Measurements from ENCODE around the gene PLA2G15.
A peak's percentile ranks its signal among the peaks of the same experiment; 100 is the strongest.

PLA2G15 gene

DNA sequence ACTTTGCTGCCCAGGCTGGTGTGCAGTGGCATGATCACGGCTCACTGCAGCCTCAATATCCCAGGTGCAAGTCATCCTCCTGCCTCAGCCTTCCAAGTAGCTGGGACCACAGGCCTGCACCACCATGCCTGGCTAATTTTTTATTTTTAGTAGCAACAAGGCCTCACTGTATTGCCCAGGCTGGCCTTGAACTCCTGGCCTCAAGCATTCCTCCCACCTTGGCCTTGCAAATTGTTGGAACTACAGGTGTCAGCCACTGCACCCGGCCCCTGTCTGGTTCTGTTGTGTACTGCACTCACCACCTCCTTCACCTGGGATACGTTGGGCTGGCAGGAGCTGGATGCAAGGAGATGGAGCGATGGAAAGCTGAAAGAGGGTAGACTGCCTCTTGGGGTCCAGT lies 8.5 kb downstream of the PLA2G15 start:
- no peak for DNase-seq (ENCODE audit: low read depth in 2 of 2)

DNA sequence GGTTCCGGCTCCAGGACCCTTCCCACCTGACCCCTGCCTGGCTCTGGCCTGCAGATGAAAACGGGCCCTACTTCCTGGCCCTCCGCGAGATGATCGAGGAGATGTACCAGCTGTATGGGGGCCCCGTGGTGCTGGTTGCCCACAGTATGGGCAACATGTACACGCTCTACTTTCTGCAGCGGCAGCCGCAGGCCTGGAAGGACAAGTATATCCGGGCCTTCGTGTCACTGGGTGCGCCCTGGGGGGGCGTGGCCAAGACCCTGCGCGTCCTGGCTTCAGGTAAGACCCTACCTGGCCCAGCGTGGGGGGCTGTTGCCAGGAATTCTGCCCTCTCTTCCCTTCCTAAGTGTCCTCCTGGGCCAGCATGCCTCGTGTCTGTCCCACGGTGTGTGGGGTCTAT lies 10.5 kb downstream of the PLA2G15 start:
- DNase-seq (ENCODE audit: low read depth in 2 of 2), result no peak

DNA sequence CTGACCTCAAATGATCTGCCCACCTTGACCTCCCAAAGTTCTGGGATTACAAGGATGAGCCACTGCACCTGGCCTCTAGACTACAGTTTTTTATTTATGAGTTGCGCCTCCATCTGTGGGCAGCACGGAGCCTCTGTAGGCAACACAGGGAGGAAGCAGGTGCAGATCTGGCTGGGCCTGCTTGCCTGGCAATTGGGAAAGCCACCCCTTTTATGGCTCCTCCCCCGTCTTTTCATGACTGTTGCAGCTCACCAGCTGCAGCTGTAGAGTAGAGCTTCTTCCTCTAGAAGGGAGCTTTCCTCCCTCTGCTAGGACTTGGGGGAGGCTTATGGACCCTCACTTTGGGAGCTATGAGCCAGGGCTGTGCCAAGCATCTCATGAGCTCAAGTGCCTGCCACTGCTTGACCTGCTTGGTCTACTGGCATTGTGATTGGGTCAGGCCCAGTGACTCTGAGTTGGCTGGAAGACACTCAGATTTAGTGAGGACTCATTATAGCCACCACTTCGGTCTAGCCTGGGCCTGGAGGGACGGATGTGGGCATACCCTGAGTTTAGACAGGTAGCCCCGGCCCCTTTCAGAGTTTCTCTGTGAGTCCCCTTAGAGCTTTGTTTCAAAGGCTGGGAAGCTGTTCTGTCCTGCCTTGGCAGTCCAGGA lies 12.2 kb downstream of the PLA2G15 start:
- DNase-seq (ENCODE audit: low read depth in 2 of 2), result no peak

DNA sequence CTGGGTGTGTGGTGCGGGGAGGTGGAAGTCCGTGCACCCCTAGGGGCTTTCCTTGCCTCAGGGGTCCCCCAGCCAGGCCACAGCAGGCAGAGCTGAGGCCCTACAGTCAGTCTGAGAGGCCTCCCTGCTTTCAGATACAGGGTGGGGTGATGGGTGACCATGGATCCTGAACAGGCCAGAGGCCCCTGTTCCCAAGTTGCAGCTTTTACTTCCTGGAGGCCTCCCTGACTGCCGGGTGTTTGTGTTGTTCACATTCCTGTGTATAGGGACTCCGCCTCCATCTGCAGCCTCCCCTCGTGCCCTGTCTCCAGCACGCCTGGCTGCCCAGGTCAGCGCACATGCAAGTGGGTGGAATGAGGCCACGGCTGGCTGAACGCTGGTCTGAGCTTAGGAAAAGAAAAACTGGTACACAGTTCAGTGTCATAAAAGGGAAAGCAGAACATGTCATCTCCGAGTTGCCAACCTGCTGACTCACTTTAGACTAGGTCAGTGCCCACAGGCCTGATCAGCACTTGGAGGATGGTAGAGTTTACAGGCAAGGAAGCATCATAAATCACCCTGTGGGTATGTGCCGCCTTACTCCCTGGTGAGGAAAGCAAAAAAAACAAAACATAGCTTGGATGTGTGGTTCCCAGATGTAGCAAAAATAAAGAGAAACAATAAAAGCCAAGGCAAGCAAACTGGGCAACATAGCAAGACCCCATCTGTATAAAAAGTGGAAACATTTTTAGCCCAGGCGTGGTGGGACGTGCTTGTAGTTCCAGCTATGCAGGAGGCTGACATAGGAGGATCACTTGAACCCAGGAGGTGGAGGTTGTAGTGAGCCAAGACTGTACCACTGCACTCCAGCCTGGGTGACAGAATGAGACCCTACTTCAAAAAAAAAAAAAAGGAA lies 13.0 kb downstream of the PLA2G15 start:
- DNase-seq (ENCODE audit: low read depth in 2 of 2), result no peak

DNA sequence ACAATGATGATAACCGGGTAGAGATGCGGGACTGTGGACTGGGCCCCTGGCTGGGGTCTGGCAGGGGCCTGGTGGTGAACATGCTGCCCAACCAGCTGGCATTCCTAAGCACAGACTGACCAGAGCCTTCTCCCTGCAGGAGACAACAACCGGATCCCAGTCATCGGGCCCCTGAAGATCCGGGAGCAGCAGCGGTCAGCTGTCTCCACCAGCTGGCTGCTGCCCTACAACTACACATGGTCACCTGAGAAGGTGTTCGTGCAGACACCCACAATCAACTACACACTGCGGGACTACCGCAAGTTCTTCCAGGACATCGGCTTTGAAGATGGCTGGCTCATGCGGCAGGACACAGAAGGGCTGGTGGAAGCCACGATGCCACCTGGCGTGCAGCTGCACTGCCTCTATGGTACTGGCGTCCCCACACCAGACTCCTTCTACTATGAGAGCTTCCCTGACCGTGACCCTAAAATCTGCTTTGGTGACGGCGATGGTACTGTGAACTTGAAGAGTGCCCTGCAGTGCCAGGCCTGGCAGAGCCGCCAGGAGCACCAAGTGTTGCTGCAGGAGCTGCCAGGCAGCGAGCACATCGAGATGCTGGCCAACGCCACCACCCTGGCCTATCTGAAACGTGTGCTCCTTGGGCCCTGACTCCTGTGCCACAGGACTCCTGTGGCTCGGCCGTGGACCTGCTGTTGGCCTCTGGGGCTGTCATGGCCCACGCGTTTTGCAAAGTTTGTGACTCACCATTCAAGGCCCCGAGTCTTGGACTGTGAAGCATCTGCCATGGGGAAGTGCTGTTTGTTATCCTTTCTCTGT lies 14.0 kb downstream of the PLA2G15 start:
- DNase-seq (ENCODE audit: low read depth in 2 of 2), result no peak

DNA sequence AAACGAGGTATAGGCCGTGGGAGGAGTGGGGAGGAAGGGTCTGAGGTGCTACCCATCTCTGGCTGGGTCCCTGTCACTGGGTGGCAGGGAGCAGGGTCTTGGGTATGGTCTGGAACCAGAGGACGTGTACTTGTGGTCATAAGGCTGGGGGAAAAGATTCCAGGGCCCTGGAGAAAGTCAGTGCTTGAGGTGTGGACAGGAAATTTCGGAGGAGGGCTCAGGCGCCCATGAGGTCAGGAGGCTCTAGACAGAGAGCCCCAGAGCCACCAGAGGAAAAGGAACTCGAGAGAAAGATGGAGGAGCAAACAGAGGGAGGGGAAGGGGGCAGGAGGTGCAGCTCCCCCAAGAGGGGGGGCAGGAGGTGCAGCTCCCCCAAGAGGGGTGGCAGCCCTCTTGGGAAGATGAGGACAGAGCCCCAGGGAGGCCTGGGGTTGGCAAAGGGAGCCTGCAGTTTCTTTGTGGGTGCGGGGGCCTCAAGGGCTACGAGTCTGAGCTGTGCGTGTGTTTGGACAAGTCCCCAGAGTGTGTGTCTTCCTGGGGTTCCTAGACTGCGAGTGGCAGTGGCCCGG lies 18.5 kb downstream of the PLA2G15 start:
- no peak for DNase-seq (ENCODE audit: low read depth in 2 of 2)

DNA sequence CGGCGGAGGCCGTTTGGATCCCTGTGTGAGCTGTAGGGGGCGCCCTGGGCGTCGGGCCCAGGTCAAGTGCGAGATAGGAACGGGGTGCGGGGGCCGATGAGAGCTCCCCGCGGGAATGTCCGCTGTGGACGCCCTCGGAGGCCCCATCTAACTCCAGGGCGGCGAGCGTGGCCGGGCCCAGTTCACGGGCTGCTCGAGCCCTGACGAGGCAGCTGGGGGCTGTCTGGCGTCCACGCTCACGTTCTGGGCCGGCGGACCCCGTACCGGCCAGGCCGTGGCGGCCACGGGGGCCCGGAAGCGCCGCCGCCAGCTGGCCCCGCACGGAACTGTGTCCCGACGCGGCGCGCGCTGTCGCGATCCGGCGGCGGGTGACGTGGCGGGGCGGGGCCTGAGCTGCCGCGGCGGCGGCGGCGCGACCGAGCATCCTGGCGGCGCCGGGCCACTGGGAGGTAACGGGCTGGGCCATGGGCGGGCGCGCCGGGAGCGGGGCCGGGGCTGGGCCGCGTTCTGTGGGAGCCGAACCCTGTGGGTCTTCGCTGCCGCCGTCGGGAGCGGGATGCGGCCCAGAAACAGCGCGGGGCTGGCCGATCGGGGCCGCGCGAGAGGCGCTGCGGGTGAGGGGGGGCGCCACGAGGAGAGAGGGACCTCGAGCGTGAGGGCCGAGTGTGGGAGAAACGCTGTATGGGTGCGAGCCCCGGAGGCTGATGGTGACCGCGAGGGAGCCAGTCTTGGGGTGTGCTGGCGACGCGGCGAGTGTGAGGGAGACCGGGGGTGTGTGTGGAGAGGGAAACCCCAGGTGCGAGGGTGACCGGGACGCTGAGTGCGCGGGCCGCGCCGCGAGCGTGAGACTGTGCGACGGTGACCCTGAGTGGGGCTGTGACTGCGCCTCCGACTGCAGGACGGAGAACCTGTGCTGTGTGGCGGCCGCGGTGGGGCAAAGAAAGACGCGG lies 19.2 kb downstream of the PLA2G15 start, which contains the start of gene SLC7A6:
Gene SLC7A6, plus strand, starts transcription at position 399 of the 950 bp plus-strand sequence. CDS start 10,201 bp downstream, outside the sequence.
- DNase-seq (ENCODE audit: low read depth in 2 of 2), result peak; percentile 82 to 83

DNA sequence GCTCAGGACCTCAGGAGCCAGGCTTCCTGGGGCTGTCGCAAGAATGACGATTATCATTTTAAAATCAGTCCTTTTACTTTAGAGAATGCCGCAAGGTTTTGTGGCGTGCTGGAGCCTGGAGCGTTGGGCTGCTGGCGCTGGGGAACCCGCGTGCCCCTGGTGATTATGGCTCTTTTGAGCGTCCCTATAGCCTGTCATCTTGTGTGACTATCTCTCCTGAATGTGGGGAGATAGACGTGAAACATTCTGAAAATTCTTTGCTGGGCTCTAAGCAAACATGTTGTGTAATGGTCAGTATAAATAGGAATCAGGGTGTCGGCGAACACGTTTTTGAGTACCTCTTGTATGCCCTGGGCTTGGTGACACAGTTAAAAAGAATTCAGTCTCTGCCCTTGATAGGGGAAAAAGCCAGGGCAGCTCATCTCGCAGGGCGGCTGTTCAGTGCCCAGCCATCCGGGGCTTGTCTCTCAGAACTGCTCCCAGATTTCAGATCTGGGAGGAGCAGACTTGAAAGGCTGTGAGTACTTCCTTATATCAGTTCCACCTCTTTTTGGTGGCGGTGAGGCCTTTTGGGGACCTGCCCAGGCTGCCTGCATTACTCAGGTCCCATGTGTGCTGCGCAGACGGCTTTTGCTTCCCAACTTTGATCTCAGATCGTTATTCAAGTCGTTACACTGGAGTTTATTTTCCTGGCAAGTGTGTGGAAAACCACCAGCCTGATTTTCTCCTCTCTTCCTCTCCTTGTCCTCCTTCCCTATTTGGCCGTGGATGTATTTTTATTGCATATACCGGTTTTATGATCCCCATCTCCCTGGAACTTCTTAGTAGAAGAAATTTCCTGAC lies 20.1 kb downstream of the PLA2G15 start:
- no peak for DNase-seq (ENCODE audit: low read depth in 2 of 2)

DNA sequence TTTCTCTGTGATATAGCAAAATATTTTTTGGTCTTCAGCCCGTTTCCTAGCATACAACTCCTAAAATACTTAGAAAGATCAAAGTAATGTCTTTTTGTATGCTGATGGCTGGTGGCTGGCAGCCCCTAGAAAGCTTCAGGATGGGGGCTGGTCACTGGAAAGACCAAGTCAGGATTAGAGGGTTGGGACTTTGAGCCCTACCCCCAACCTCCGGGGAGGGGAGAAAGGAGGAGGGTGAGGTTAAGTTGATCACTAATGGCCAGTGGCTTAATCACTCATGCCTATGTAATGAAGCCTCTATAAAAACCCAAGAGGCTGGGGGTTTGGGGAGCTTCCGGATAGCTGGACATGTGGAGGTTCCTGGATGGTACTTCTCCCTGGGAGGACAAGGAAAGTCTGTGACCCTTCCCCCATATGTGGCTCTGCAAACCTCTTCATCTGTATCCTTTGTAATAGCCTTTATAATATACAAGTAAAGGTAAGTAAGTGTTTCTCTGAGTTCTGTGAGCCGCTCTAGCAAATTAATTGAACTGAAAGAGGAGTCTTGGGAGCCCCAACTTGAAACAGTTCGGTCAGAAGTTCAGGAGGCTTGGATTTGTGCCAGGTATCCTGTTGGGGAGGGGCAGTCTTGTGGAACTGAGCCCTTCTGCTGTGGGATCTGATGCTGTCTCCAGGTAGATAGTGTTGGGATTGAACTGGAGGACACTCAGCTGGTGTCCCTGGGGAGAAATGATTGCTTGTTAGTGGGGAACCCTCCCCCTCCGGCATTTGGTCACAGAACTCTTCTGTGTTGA lies 22.6 kb downstream of the PLA2G15 start:
- no peak for DNase-seq (ENCODE audit: low read depth in 2 of 2)

DNA sequence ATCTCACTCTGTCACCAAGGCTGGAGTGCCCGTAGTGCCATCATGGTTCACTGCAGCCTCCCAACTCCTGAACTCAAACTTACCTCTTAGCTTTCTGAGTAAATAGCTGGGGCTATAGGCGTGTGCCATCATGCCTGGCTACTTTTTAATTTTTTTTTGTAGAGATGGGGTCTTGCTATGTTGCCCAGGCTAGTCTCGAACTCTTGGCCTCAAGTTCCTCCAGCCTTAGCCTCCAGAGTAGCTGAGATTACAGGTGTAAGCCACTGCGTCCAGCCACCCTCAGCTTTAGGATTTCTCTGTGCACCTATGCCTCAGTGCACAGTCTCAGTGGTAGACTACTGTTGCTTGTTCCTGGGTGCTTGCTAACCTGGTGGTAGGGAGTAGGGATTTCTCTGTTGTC lies 24.6 kb downstream of the PLA2G15 start:
- no peak for DNase-seq (ENCODE audit: low read depth in 2 of 2)

DNA sequence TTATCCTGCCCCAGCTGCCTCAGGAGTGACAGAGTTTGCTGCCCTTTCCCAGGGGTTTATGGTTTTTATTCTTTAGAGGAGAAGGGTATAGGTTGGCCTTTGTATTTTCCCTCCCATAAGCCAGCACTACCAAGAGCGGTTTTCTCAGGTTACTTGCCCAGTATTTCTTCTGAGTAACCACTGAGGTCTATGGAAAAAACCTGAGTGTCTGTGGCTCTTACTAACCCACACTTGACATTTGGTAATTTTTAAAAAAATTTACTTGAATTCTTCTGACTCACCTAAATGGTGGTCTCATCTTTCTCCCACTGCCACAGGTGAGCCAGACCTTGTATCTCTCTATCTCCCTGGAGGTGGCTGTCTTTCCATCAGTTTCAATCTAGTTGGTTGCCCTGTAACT lies 25.2 kb downstream of the PLA2G15 start:
- DNase-seq (ENCODE audit: low read depth in 2 of 2), result no peak

DNA sequence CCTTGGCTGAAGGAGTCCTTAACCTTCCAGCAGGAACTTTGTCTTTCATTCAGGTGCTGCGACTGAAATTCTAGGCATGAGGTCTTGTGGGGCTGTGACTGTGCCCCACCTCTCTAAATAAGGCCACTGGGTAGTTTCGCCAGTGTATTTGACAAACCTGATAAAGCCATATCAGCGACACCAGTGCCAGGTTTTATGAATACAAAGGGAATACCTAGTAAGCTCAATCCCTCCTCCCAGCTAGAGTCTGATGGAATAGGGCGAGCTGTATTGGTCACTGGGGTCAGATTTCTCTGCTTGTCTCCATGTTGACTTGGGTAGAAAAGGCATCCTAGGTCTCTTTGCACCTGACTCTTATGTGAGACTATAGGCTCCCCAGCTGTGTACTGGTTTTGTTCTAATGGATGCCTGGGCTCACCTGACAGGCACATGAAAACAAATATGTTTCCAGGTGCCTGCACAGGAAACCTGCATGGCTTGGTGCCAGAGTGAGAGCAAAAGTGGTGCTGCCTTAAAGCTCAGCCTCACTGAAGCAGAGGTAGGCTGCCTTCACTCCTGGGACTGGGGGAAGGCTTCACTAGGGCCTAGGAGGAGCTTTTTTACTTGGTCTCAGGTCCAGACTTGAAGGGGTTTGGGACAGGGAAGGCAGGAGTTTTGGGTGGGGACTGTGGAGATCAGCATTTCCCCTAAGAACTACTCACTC lies 27.5 kb downstream of the PLA2G15 start:
- no peak for DNase-seq (ENCODE audit: low read depth in 2 of 2)

DNA sequence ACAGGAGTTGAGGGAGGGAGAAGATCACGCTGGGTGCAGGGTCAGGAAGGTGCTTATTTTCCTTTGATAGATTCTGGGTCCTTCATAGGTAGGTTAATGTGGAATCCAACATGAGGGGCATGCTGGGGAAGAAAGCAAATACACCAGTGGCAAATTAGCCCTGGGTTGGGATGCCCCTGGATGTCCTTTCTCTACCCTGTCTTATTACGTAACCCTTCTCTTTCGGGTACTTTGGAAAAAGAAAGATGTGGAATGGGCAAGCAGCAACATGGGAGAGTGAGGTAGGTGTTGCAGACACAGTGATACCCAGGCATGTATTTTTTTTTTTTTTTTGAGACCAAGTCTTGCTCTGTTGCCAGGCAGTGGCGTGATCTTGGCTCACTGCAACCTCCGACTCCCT lies 28.3 kb downstream of the PLA2G15 start:
- DNase-seq (ENCODE audit: low read depth in 2 of 2), result no peak

DNA sequence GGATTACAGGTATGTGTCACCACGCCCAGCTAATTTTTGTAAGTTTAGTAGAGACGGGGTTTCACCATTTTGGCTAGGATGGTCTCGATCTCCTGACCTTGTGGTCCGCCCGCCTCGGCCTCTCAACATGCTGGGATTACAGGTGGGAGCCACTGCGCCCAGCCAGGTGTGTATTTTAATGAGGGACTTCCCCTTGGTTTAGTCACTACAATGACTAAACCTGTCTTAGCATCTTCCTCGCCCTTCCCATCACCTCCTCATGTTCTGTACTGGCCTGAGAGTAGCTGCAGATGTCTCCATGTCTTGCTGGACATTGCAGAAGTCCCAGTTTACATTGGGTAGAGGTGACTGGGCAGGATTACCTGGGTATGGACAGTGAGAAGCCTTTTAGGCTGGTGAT lies 28.7 kb downstream of the PLA2G15 start:
- DNase-seq (ENCODE audit: low read depth in 2 of 2), result no peak

DNA sequence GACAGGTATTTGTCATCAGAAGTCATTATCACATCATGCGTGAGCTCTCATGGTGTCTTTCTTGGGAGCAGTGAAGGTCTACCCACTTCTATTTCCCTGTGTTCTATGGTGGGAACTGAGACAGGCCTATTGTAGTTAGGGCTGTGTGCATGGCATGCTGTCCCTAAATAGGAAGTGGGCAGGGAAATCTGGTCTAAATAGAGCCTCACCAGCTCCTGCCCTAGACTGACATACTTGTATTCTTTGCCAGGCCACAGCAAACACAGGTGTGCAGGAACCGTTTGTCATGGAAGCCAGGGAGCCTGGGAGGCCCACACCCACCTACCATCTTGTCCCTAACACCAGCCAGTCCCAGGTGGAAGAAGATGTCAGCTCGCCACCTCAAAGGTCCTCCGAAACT lies 29.3 kb downstream of the PLA2G15 start:
- DNase-seq (ENCODE audit: low read depth in 2 of 2), result no peak

DNA sequence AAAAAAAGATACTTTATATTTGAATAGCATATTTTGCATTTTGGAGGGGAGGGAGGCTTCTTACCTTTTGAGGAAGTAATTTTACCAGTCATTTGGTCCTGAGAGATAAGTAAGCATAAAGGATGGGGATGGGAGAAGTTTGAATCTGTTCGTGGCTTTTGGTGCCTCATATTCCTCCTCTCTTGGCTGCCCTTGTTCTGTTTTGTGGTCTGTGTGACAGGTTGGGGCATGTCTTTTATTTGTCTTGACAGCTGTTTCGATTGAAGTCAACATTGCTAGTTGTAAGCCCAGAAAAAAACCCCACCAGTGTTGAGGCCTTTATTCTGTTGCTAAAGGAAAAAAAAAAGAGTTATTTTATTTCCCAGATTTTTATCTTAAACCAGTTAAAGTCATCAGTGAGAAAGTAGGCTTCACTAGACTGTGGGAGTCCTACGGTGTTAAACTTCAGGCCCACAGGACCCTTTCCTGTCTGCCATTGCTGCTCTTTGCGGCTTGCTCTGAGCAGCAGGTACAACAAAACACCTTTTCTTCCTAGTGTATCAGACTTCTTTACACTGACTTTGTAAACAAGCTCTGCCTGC lies 30.5 kb downstream of the PLA2G15 start:
- no peak for DNase-seq (ENCODE audit: low read depth in 2 of 2)

DNA sequence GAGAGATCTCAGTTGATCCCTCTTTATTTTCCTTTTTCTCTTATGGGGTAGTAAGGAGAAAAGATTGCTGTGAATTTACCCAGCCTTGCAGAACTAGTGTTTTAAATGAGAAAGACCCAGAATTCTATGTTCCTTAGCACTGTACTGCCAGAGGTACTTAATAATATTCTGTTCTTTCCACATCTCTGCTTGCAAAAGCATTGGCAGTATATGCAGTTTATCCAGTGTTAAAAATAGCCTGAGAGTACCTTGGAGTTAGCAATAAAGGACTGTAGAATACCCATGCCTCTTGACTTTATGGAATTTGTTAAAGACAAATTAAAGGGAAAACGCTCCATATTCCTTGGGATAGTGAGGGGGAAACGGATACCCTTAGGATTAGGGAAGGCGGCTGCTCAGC lies 31.1 kb downstream of the PLA2G15 start:
- no peak for DNase-seq (ENCODE audit: low read depth in 2 of 2)
